GM12878 (cell line): ENCODE data around the gene NUP50. TPM values are rescaled to one million over a fixed set of nuclear protein-coding genes. Genes with fewer than 3 reads are reported as not detected.

Experiments used
- ATAC-seq: fragments of 200-7000 bp; cut with Tn5 transposase; 3 replicates; pipeline ENCODE4 v1.9.1; 2020; ENCODE audit warnings: mild to moderate bottlenecking, moderate library complexity
- BruUV-seq: library from RNA; stranded (reverse); fragments of 400-500 nt; replicated peaks from 2 replicates; lab custom pipeline; 2021; lab: Mats Ljungman, UMichigan
- CTCF ChIA-PET: fragments of 300-600 bp; sonication (Branson Sonifier 250); formaldehyde crosslinking; extraction: SDS; loops from one replicate; lab custom pipeline; 2021; ENCODE audit warnings: inconsistent platforms; lab: Yijun Ruan, JAX
- POLR2A ChIA-PET: fragments of 350-600 bp; formaldehyde crosslinking; extraction: SDS; loops from one replicate; lab custom pipeline; 2021; ENCODE audit warnings: inconsistent platforms; lab: Charles Lee
- RAD21 ChIA-PET: fragments of 300-600 bp; sonication (Branson Sonifier 250); formaldehyde crosslinking; loops from one replicate; lab custom pipeline; 2023; ENCODE audit warnings: antibody characterized with exemption; ENCODE audit not compliant: unreplicated experiment; lab: Charles Lee
- SMC1A ChIA-PET: fragments of 300-600 bp; sonication (Branson Sonifier 250); formaldehyde crosslinking; loops from one replicate; lab custom pipeline; 2023; ENCODE audit not compliant: unreplicated experiment, uncharacterized antibody; lab: Charles Lee
- DNase-seq: peaks from one replicate; pipeline ENCODE4 v3.0.0-alpha.2; 2011; ENCODE audit warnings: low read depth, low spot score
- FAIRE-seq: peaks from 3 replicates; lab custom pipeline; 2011; peaks lifted over from hg19 to GRCh38; lab: Jason Lieb, UNC
- H2AFZ ChIP-seq: 2 replicates; pipeline ENCODE4 v1.6.0; 2011; ENCODE audit warnings: low read depth, low read length, control low read depth; ENCODE audit not compliant: control insufficient read depth
- H3K27ac ChIP-seq: 2 replicates; pipeline ENCODE4 v1.5.1; 2011; ENCODE audit warnings: control low read depth; ENCODE audit not compliant: control insufficient read depth, insufficient read depth
- H3K27me3 ChIP-seq, 2 experiments: replicated peaks in 1 of 2; 2 replicates each; pipeline versions ENCODE4 v1.6.0 to v1.6.1; 2011; ENCODE audit warnings: low read length in 1 of 2; ENCODE audit not compliant: control insufficient read depth in 2 of 2, insufficient read depth in 2 of 2
- H3K36me3 ChIP-seq, 2 experiments: 2 replicates each; pipeline ENCODE4 v1.5.1; 2011; ENCODE audit warnings: low read length in 1 of 2; ENCODE audit not compliant: control insufficient read depth in 2 of 2, insufficient read depth in 2 of 2
- H3K4me1 ChIP-seq: 2 replicates; pipeline ENCODE4 v1.6.1; 2011; ENCODE audit warnings: mild to moderate bottlenecking, low read length, moderate library complexity, mixed read lengths; ENCODE audit not compliant: control insufficient read depth, insufficient read depth
- H3K4me2 ChIP-seq: 2 replicates; pipeline ENCODE4 v1.6.0; 2011; ENCODE audit warnings: control low read depth; ENCODE audit not compliant: control insufficient read depth, insufficient read depth
- H3K4me3 ChIP-seq: fragments of 200-600 bp; sonication (generic); 2 replicates; pipeline ENCODE4 v1.5.1; 2016
- H3K79me2 ChIP-seq: 2 replicates; pipeline ENCODE4 v1.6.0; 2011; ENCODE audit warnings: low read length; ENCODE audit not compliant: control insufficient read depth, insufficient read depth
- H3K9ac ChIP-seq: 2 replicates; pipeline ENCODE4 v1.8.0; 2011; ENCODE audit warnings: low read length, control low read depth, mixed read lengths; ENCODE audit not compliant: control insufficient read depth, insufficient read depth
- H3K9me3 ChIP-seq: replicated peaks from 3 replicates; pipeline ENCODE4 v1.5.1; 2011; ENCODE audit warnings: mild to moderate bottlenecking, low read length; ENCODE audit not compliant: control insufficient read depth, insufficient read depth
- H4K20me1 ChIP-seq: 2 replicates; pipeline ENCODE4 v1.6.0; 2011; ENCODE audit not compliant: control insufficient read depth, insufficient read depth
- BMI1 ChIP-seq: fragments of 450-650 bp; IDR thresholded peaks from 2 replicates; pipeline ENCODE4 v1.6.1; 2016; ENCODE audit warnings: mild to moderate bottlenecking, moderate library complexity, borderline replicate concordance
- ETV6 ChIP-seq, 2 experiments: fragments of 450-650 bp in 1 of 2; IDR thresholded peaks in 1 of 2; conservative IDR thresholded peaks in 1 of 2; 2 replicates each; pipeline ENCODE4 v1.6.1; 2014; ENCODE audit warnings: antibody characterized with exemption in 1 of 2, borderline replicate concordance in 1 of 2, low read depth in 1 of 2, mild to moderate bottlenecking in 1 of 2, moderate library complexity in 1 of 2
- HDGF ChIP-seq: fragments of 450-650 bp; IDR thresholded peaks from 2 replicates; pipeline ENCODE4 v1.6.1; 2016; ENCODE audit warnings: antibody characterized with exemption
- POLR2AphosphoS2 ChIP-seq: IDR thresholded peaks from 2 replicates; pipeline ENCODE4 v1.6.1; 2011; ENCODE audit warnings: low read depth, mild to moderate bottlenecking, low read length, improper control_type of control experiment, moderate library complexity
- SIN3A ChIP-seq: IDR thresholded peaks from 2 replicates; pipeline ENCODE4 v1.6.1; 2012; ENCODE audit warnings: low read depth, low read length, improper control_type of control experiment
- SMARCA5 ChIP-seq: fragments of 450-650 bp; IDR thresholded peaks from 2 replicates; pipeline ENCODE4 v1.6.1; 2017; ENCODE audit warnings: mild to moderate bottlenecking
- SUPT20H ChIP-seq: IDR thresholded peaks from 2 replicates; pipeline ENCODE4 v1.6.1; 2011; ENCODE audit warnings: low read depth, mild to moderate bottlenecking, low read length, moderate library complexity, borderline replicate concordance; ENCODE audit not compliant: control insufficient read depth
- TCF3 ChIP-seq: IDR thresholded peaks from 2 replicates; pipeline ENCODE4 v1.6.1; 2012; ENCODE audit warnings: low read depth, mild to moderate bottlenecking, low read length, borderline replicate concordance; ENCODE audit not compliant: insufficient read depth
- WGBS: methylation state at CpG from one replicate; pipeline ENCODE4 v1.1.6; 2016; ENCODE audit warnings: low lambda C conversion rate; ENCODE audit not compliant: insufficient replicate concordance, insufficient coverage; ENCODE audit errors: missing lambda C conversion rate; 5-methylcytosine and 5-hydroxymethylcytosine counted together
- in situ Hi-C: fragments of 300-500 bp; cut with MboI; formaldehyde crosslinking; loops from 9 replicates; pipeline ENCODE4 v1.14.3; 2018; ENCODE audit warnings: mixed read lengths
- intact Hi-C: fragments of 100-400 bp; cut with micrococcal nuclease; formaldehyde crosslinking; loops from one replicate; pipeline ENCODE4 v1.14.2; 2022; ENCODE audit not compliant: unreplicated experiment
- polyA plus RNA-seq, 11 experiments: library from polyadenylated mRNA; depleted of rRNA in 4 of 11; unstranded in 6 of 11; stranded (reverse) in 5 of 11; fragments of >200 nt; fragmentation: Nextera tagmentation in 4 of 11; fragmentation: Illumina TruSeq in 1 of 11; extraction: Ambion mirVana in 4 of 11; extraction: Trizol in 1 of 11; gene quantifications; 1 replicate in 1 of 11; 2 replicates in 10 of 11; pipeline versions ENCODE4 v1.2.1 to v1.2.3, GENCODE V29; 2011 to 2016; ENCODE audit warnings: inconsistent platforms in 2 of 11, missing spikeins in 2 of 11, low read depth in 1 of 11
- total RNA-seq, 4 experiments: library from RNA; depleted of rRNA in 3 of 4; stranded (reverse); fragments of >200 nt in 3 of 4; fragmentation: Illumina TruSeq in 1 of 4; extraction: Trizol in 1 of 4; gene quantifications; 2 replicates each; pipeline versions ENCODE4 v1.2.1 to v1.2.3, GENCODE V29; 2013 to 2021

The NUP50 gene
- total and polyA plus RNA-seq, 10 of the 15 experiments (the other 5 are each of a cell fraction or from before 2014, with no cell fraction given), result 36.8 to 125 (median 78.8) TPM

DNA sequence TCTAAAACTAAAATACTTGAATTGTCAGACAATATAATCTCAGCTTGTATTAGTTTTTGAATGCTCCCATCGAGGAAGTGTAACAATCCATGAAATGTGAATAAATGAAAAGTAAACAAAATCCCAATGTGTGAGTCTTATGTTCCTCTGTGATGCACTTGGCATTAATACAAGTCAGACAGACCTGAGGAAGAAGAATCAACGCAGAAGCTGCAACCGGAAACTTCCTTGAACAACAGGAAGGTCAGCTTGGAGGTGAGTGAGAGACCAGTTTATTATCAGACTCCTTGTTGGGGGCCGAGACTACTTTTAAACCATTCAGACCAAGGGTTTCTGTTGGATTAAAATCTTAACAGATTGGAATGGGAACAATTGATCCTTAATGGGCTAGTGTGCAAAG, 24.2 kb downstream of the NUP50 start:
- in situ Hi-C loops, result no loop called here
- TF ChIP-seq SIN3A (no peak), BMI1 (no peak), SUPT20H (no peak)
- H3K27me3 ChIP-seq, result no peaks in the 10 kb centered on the region
- intact Hi-C loops, result no loop called here
- FAIRE-seq (no peak), DNase-seq (no peak), ATAC-seq (no peak)
- H3K4me1 ChIP-seq, result no peaks in the 10 kb centered on the region
- H3K27ac ChIP-seq, result no peak overlapping the region
- H3K4me3 ChIP-seq, result no peak overlapping the region
- no peaks in the 10 kb centered on the region for H3K79me2 ChIP-seq
- WGBS, result 77% methylated on average over 4 of the region's 4 CpGs
- H3K36me3 ChIP-seq, result peaks cover 6 to 32% of the 10 kb centered on the region in 2 experiments
- ChIA-PET POLR2A (no interaction called here), RAD21 (no interaction called here), CTCF (no interaction called here), SMC1A (no interaction called here)
- no TSS peak for BruUV-seq
- no peaks in the 10 kb centered on the region for H4K20me1 ChIP-seq
- no peaks in the 10 kb centered on the region for H3K9me3 ChIP-seq
- no peak overlapping the region for H3K4me2 ChIP-seq
- H2AFZ ChIP-seq, result no peak overlapping the region
- H3K9ac ChIP-seq, result no peak overlapping the region

DNA sequence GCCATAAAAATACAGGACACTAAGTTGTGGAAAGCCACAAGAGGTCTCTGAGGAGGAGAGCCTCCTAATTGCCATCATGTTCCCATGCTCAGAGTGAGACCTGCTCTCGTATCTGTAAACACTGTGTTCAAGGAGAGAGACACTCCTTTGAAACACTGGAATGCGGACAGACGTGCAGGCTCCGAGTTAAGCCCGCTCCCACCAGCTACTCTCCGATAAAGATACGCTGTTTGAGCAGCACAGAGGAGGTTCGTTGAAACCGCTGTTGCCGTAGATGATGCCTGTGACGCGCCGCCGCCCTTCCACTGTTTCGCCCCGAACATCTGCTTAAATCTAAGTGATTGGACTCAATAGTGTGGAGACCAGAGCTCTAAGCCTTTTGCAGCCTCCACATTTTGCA, 25.1 kb downstream of the NUP50 start:
- in situ Hi-C loops, result no loop called here
- DNase-seq (no peak), FAIRE-seq (no peak), ATAC-seq (no peak)
- RAD21 ChIA-PET, result no interaction called here
- intact Hi-C loops, result no loop called here
- Histone ChIP-seq H3K4me1 (no peaks in the 10 kb centered on the region), H3K4me2 (no peak overlapping the region), H2AFZ (no peak overlapping the region), H3K27me3 (no peaks in the 10 kb centered on the region), H3K27ac (no peak overlapping the region), H3K79me2 (no peaks in the 10 kb centered on the region), H4K20me1 (no peaks in the 10 kb centered on the region), H3K9ac (no peak overlapping the region), H3K36me3 (peaks cover 6 to 26% of the 10 kb centered on the region in 2 experiments), H3K4me3 (no peak overlapping the region), H3K9me3 (no peaks in the 10 kb centered on the region)
- POLR2A ChIA-PET, result interaction anchor here (0.6 kb wide), 1 partner anchor 110 kb away, joined by 3 read pairs; no protein-coding TSS in a partner anchor
- CTCF ChIA-PET, result no interaction called here
- TF ChIP-seq ETV6 (conservative IDR thresholded peaks at IDR 0.05 in 1 of 2, IDR thresholded peaks at IDR 0.05 in 1 of 2; ENCODE audit: borderline replicate concordance in 1 of 2, low read depth in 1 of 2), result no peak
- no peak for TF ChIP-seq SMARCA5
- TF ChIP-seq HDGF, result no peak
- no peak for TF ChIP-seq POLR2AphosphoS2
- no peak for TF ChIP-seq TCF3
- BruUV-seq, result no TSS peak
- SMC1A ChIA-PET, result no interaction called here
- WGBS, result 87% methylated on average over 16 of the region's 16 CpGs
